ENCODE results near the gene RNF130.

GRCh38 chr5:180041301-180042274, 30.0 kb downstream of the RNF130 start:
- no peak for TF ChIP-seq CTCF (IDR thresholded peaks at IDR 0.05; ENCODE audit: low read length)
- no peak for TF ChIP-seq EZH2 (IDR thresholded peaks at IDR 0.05; ENCODE audit: borderline replicate concordance, low read length)

Data from OCI-LY1 (cell line).